T1000 (cell line): ENCODE measurements around the gene SPTBN2.
"Not testable (repeated sequence)": the region's sequence is repeated elsewhere in the genome, so short reads cannot be mapped to it uniquely, and the experiment has no call there.

Experiments used
- DNase-seq: peaks from one replicate; lab custom pipeline; 2025; ENCODE audit warnings: mixed read lengths; lab: John Stamatoyannopoulos, UW

The SPTBN2 gene

GRCh38 chr11:66684635-66685034 is 44.4 kb downstream of the SPTBN2 start:
- DNase-seq, result no peak

- DNase-seq, result no peak
Measured at GRCh38 chr11:66683877-66684276, 45.1 kb downstream of the SPTBN2 start.

DNA sequence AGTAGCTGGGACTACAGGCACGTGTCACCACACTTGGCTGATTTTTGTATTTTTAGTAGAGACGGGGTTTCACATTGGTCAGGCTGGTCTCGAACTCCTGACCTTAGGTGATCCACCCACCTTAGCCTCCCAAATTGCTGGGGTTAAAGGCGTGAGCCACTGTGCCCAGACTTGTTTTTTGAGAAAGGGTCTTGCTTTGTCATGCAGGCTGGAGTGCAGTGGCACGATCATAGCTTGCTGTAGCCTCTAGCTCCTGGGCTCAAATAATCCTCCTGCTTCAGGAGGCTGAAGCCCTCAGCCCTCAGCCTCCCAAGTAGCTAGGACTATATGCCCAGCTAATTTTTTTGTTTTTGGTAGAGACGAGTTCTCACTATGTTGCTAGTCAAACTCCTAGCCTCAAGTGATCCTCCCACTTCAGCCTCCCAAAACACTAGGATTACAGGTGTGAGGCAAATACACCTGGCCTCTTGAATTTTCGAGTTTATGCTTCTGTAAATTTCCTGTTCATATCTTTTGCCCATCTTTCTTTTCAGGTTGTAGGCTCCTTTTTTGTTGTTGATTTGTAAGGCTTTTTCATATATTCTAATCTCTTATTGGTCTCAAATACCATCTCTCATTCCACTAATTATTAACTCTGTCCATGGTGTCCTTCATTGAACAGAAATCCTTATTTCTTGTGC is 47.9 kb downstream of the SPTBN2 start:
- no peak for DNase-seq

DNA sequence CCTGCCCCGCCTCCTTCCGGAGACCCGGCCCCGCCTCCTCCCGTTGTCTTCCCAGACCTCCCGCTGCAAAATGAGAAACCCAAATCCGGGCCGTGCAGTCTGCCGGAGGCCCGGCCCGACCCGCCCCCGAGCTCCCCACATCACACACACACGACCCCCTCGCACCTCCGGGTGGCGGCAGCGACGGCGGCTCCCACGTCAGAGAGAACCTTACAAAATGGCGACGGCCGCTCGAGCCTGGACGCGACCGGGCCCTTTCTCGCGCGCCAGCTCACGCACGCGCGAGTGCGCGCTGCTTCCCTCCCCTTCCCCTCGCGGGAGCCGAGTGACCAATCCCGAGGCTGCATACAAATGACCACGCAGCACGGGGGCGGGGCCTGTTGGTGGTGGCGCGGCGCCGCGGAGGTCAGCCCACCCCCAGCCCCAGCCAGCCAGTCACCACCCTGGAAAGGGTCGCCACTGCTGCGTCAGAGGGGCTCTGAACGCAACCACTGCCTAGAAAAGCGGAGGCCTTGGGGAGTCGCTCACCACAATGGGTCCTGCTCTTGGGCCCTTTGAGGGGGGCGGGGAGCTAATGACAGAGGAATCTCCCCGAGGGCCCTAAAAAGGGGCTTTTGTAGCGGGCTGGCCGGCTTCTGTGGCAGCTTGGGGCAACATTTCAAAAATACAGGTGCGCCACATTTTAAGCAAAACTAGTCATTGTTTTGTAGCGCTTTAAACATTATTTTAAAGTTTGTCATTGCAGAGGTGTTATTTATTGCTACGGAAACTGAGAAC is 51.2 kb downstream of the SPTBN2 start, which contains the start of gene RBM4B:
RBM4B (minus strand) TSS at position 289 of the 777 bp plus-strand sequence. CDS start 808 bp downstream, outside the sequence.
- DNase-seq, result peak; percentile 95

DNA sequence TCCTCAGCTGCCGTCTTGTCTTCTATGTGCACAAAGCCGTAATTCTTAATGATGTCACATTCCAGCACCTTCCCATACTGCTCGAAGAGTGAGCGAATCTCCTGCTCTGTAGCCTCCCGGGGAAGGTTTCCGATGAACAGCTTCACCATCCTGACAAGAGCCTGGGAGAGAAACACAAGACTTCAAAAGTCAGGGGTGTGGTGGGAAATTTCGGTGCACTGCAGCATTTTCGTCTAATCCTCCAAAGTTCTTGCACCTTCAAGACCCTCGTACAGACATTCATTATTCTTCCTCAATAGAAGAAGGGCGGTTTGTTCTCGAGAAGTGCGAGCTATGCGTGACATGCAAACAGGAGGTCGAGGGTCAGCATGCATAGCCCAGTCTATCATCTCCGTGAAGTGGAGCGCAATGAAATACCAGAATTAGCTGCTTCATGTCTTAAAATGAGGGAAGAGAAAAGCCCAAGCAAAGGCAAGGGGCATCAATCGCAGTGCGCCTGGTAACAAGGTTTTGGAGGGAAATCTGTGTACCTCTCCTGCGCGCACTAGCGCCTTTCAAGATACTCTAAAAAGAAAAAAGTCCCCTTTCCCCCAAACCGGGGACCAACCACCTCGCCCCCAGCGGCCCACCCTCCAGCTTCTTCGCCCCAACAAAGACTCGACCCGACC is 52.0 kb downstream of the SPTBN2 start:
- no peak for DNase-seq

- DNase-seq, result no peak
Measured at GRCh38 chr11:66676282-66676919, 52.6 kb downstream of the SPTBN2 start.

GRCh38 chr11:66674964-66675602 is 53.9 kb downstream of the SPTBN2 start:
- no peak for DNase-seq

DNA sequence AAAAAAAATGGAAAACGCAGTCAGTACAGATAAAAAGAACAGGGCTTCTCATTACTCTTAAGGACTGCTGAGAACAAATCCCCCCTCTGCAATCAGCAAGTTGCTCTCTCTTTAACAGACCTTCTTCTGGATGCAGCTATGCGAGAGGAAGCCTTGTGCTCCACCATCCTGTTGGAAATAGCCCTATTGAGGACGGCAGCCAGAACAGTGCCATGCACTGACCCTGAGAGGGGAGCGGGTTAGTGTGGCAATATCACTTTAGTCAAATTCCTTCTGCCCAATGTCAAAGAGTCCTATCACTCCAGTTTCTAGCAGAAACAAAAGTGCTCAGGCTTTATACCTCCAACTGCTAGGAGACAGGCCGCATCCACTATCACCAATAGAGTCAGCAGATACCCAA is 58.2 kb downstream of the SPTBN2 start:
- no peak for DNase-seq

- no peak for DNase-seq
Measured at GRCh38 chr11:66665369-66665768, 63.6 kb downstream of the SPTBN2 start.

DNA sequence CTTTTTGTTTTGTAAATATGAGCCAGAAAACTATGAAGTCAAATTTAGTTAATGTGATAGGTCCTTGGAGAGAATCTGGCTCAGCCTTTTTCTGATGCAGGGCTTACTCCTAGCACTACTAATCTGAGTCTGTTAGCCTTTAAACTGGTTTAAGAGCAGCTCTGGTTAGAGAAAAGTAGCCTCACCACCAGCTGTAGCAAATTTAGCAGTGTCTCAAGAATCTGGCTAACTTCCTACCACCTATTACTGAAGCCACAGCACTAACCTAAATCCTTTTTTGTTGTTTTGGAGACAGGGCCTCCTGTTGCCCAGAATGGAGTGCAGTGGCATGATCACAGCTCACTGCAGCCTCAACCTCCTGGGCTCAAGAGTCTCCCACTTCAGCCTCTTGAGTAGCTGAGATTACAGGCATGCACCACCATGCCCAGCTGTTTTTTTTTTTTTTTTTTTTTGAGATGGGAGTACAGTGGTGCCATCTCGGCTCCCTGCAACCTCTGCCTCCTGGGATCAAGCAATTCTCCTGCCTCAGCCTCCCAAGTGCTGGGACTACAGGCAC is 65.2 kb downstream of the SPTBN2 start:
- no peak for DNase-seq

- DNase-seq, result no peak
Measured at GRCh38 chr11:66659763-66660162, 69.3 kb downstream of the SPTBN2 start.

- DNase-seq, result no peak
Measured at GRCh38 chr11:66653123-66653522, 75.9 kb downstream of the SPTBN2 start.

GRCh38 chr11:66652651-66653050 is 76.4 kb downstream of the SPTBN2 start:
- no peak for DNase-seq

- no peak for DNase-seq
Measured at GRCh38 chr11:66651016-66651415, 78.0 kb downstream of the SPTBN2 start.

- DNase-seq, result no peak
Measured at GRCh38 chr11:66649903-66650302, 79.1 kb downstream of the SPTBN2 start.

DNA sequence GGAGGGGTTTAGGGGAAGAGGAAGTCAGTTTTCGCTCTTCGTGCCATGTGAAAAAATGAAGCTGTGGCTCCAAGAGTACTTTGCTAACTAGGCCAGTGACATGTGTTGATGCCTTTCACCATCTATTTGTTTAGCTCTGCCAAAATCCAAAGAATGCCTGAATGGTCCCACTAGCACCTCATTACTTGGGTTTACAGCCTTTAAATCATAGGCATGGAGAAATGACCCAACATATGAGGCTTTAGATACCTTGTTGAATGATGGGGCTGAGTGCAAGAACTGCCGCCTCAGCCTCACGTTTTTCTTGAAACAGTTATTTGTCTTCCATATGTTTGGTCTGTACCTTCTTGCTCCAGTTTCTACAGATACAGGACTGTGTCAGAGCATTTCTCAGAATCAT is 82.2 kb downstream of the SPTBN2 start:
- no peak for DNase-seq

GRCh38 chr11:66643745-66644437 is 85.1 kb downstream of the SPTBN2 start:
- no peak for DNase-seq

DNA sequence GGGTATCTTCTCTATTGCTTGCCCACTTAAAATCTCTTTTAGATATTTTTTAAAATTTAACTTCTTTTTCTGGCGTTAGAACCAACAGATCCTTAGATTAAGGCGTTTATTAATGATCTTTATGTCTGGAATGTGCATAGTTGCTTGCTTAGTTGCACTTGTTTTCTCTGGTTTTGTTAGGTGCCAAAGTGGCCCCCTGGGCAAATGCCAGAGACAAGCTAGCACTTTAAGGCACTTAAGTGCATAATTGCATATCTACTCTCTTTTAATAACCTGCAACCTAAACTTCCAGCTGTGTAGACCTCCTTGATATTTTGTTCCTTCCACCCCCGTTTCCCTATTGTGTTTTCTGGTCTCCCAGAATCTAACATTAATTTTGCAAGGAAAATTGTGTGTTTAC is 87.2 kb downstream of the SPTBN2 start:
- DNase-seq, result no peak

DNA sequence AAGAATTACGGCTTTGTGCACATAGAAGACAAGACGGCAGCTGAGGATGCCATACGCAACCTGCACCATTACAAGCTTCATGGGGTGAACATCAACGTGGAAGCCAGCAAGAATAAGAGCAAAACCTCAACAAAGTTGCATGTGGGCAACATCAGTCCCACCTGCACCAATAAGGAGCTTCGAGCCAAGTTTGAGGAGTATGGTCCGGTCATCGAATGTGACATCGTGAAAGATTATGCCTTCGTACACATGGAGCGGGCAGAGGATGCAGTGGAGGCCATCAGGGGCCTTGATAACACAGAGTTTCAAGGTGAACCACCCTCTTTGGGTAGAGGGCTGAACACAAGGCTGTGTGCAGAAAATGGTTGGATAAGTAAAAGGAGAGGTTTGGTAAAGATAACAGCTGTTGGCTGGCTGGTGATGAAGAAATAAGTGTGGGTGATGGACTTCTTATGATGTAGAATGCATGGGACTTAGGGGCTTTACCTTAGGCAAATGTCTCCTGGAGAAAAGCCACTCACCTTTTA is 89.1 kb downstream of the SPTBN2 start:
- DNase-seq, result not testable (repeated sequence)

GRCh38 chr11:66639066-66639813 is 89.8 kb downstream of the SPTBN2 start:
- DNase-seq, result no peak
